Cardiac fibroblast (primary cell): ENCODE measurements around the gene CELF4.

ENCODE experiments used
- DNase-seq, 2 donors: peaks; one replicate each; pipeline versions ENCODE4 v3.0.0 to v3.0.0-alpha.2; 2010; ENCODE audit warnings: low read depth in 2 of 2
- H3K4me3 ChIP-seq, 2 donors: replicated peaks in 1 of 2; 1 replicate in 1 of 2; 2 replicates in 1 of 2; pipeline ENCODE4 v1.5.1; 2011; ENCODE audit warnings: low read depth in 2 of 2, low read length in 2 of 2, mild to moderate bottlenecking in 2 of 2, moderate library complexity in 1 of 2
- CTCF ChIP-seq: IDR thresholded peaks from one replicate; pipeline ENCODE4 v1.5.1; 2011; ENCODE audit warnings: low read depth, mild to moderate bottlenecking, low read length, inconsistent platforms

The CELF4 gene

GRCh38 chr18:37248281-37248680, 317.3 kb downstream of the CELF4 start:
- no peak overlapping the region for H3K4me3 ChIP-seq
- TF ChIP-seq CTCF, result no peak
- DNase-seq, result no peak

GRCh38 chr18:37247497-37248161, 318.0 kb downstream of the CELF4 start:
- DNase-seq, result no peak
- TF ChIP-seq CTCF, result no peak
- no peak overlapping the region for H3K4me3 ChIP-seq

GRCh38 chr18:37246779-37247340, 318.7 kb downstream of the CELF4 start:
- no peak overlapping the region for H3K4me3 ChIP-seq
- no peak for TF ChIP-seq CTCF
- no peak for DNase-seq

GRCh38 chr18:37244618-37245017, 321.0 kb downstream of the CELF4 start:
- DNase-seq, result no peak
- no peak overlapping the region for H3K4me3 ChIP-seq
- no peak for TF ChIP-seq CTCF

GRCh38 chr18:37243741-37244140, 321.9 kb downstream of the CELF4 start:
- no peak for DNase-seq
- no peak for TF ChIP-seq CTCF
- no peak overlapping the region for H3K4me3 ChIP-seq

- no peak overlapping the region for H3K4me3 ChIP-seq
- TF ChIP-seq CTCF, result no peak
- DNase-seq, result no peak
Observed at GRCh38 chr18:37242826-37243560, 322.6 kb downstream of the CELF4 start.
